Panc1 (cell line): Measurements from ENCODE around the gene TMEM134. TPM values are rescaled to one million over a fixed set of nuclear protein-coding genes. Genes with fewer than 3 reads are reported as not detected.
"Not testable (repeated sequence)": the region's sequence is repeated elsewhere in the genome, so short reads cannot be mapped to it uniquely, and the experiment has no call there.

ENCODE experiments used
- ATAC-seq: fragments of 200-7000 bp; cut with Tn5 transposase; 2 replicates; pipeline ENCODE4 v1.9.1; 2020; ENCODE audit warnings: mild to moderate bottlenecking, moderate library complexity
- BruUV-seq: library from RNA; stranded (reverse); fragments of 400-500 nt; replicated peaks from 2 replicates; lab custom pipeline; 2021; lab: Mats Ljungman, UMichigan
- CTCF ChIA-PET: fragments of 300-600 bp; sonication (Branson Sonifier 250); formaldehyde crosslinking; loops from one replicate; lab custom pipeline; 2022; ENCODE audit warnings: antibody characterized with exemption; lab: Charles Lee
- POLR2A ChIA-PET: fragments of 300-600 bp; sonication (Branson Sonifier 250); formaldehyde crosslinking; loops from one replicate; lab custom pipeline; 2022; ENCODE audit warnings: antibody characterized with exemption; lab: Charles Lee
- DNase-seq: peaks from one replicate; pipeline ENCODE4 v3.0.0-alpha.2; 2010; ENCODE audit warnings: low read depth, low spot score
- H3K27ac ChIP-seq: 2 replicates; pipeline ENCODE4 v1.5.1; 2011; ENCODE audit warnings: mild to moderate bottlenecking, low read length, inconsistent platforms
- H3K27me3 ChIP-seq: fragments of 200-500 bp; sonication (Bioruptor generic); 2 replicates; pipeline ENCODE4 v1.6.0; 2014; ENCODE audit warnings: low read length, inconsistent platforms; ENCODE audit not compliant: control insufficient read depth, insufficient read depth
- H3K36me3 ChIP-seq: fragments of 200-500 bp; sonication (Bioruptor generic); 2 replicates; pipeline ENCODE4 v1.5.1; 2014; ENCODE audit warnings: inconsistent platforms, mild to moderate bottlenecking, low read length, moderate library complexity; ENCODE audit not compliant: control insufficient read depth, insufficient read depth
- H3K4me1 ChIP-seq: 2 replicates; pipeline ENCODE4 v1.5.1; 2011; ENCODE audit warnings: inconsistent platforms, mild to moderate bottlenecking, low read length, moderate library complexity; ENCODE audit not compliant: control insufficient read depth, insufficient read depth
- H3K4me3 ChIP-seq, 2 experiments: 2 replicates each; pipeline ENCODE4 v1.5.1; 2011 to 2012; ENCODE audit warnings: low read depth in 2 of 2, low read length in 2 of 2, mild to moderate bottlenecking in 2 of 2, inconsistent platforms in 1 of 2, moderate library complexity in 1 of 2
- H3K9me3 ChIP-seq: fragments of 200-500 bp; sonication (Bioruptor generic); 2 replicates; pipeline ENCODE4 v1.5.1; 2014; ENCODE audit warnings: low read depth, mild to moderate bottlenecking, inconsistent platforms, low read length, moderate library complexity; ENCODE audit not compliant: control insufficient read depth, insufficient read depth
- POLR2AphosphoS5 ChIP-seq: IDR thresholded peaks from 2 replicates; pipeline ENCODE4 v1.6.1; 2012; ENCODE audit warnings: mild to moderate bottlenecking, low read depth, low read length, moderate library complexity
- REST ChIP-seq, 2 experiments: IDR thresholded peaks; 2 replicates each; pipeline ENCODE4 v1.6.1; 2011 to 2012; ENCODE audit warnings: low read depth in 2 of 2, control low read depth in 1 of 2, low read length in 1 of 2, mild to moderate bottlenecking in 1 of 2, moderate library complexity in 1 of 2; ENCODE audit not compliant: insufficient read depth in 1 of 2
- SIN3A ChIP-seq: IDR thresholded peaks from 2 replicates; pipeline ENCODE4 v1.6.1; 2012; ENCODE audit warnings: low read depth, mild to moderate bottlenecking, low read length, moderate library complexity, borderline replicate concordance; ENCODE audit not compliant: insufficient read depth
- TCF7L2 ChIP-seq: IDR thresholded peaks from 2 replicates; pipeline ENCODE4 v1.6.1; 2011; ENCODE audit warnings: mild to moderate bottlenecking, low read depth, low read length, inconsistent platforms
- in situ Hi-C: cut with HindIII; loops from 2 replicates; pipeline ENCODE4 v1.10.0; 2016; ENCODE audit warnings: low sequenced_read_pairs, low pct_unique_long_range_greater_than_20kb
- intact Hi-C: fragments of 100-400 bp; cut with micrococcal nuclease; formaldehyde crosslinking; loops from one replicate; pipeline ENCODE4 v1.10.0; 2022; ENCODE audit not compliant: unreplicated experiment
- total RNA-seq: library from RNA; stranded (reverse); gene quantifications from one replicate; pipeline ENCODE4 v1.2.1, GENCODE V29; 2021; ENCODE audit not compliant: unreplicated experiment
- TF ChIP-seq, protein P1 (sequence below): fragments of 450-650 bp; IDR thresholded peaks from 2 replicates; pipeline ENCODE4 v1.5.1; 2017; ENCODE audit warnings: mild to moderate bottlenecking

TMEM134 gene
- total RNA-seq, 1 experiment from 2014 or later, result 65.0 TPM

- no peaks in the 10 kb centered on the region for H3K4me1 ChIP-seq
- ChIA-PET POLR2A (no interaction called here), CTCF (no interaction called here)
- H3K27ac ChIP-seq, result no peak overlapping the region
- intact Hi-C loops (no loop called here), in situ Hi-C loops (no loop called here)
- no peak for ATAC-seq
- no TSS peak for BruUV-seq
- no peaks in the 10 kb centered on the region for H3K9me3 ChIP-seq
- no peaks in the 10 kb centered on the region for H3K27me3 ChIP-seq
- H3K4me3 ChIP-seq, result no peak overlapping the region
- H3K36me3 ChIP-seq, result no peaks in the 10 kb centered on the region
- no peak for DNase-seq
- TF ChIP-seq SIN3A (no peak), REST (IDR thresholded peaks at IDR 0.05; ENCODE audit: insufficient read depth in 1 of 2, low read depth in 2 of 2, low read length in 1 of 2) (no peak), TCF7L2 (no peak), POLR2AphosphoS5 (no peak)
- TF ChIP-seq, protein P1, sequence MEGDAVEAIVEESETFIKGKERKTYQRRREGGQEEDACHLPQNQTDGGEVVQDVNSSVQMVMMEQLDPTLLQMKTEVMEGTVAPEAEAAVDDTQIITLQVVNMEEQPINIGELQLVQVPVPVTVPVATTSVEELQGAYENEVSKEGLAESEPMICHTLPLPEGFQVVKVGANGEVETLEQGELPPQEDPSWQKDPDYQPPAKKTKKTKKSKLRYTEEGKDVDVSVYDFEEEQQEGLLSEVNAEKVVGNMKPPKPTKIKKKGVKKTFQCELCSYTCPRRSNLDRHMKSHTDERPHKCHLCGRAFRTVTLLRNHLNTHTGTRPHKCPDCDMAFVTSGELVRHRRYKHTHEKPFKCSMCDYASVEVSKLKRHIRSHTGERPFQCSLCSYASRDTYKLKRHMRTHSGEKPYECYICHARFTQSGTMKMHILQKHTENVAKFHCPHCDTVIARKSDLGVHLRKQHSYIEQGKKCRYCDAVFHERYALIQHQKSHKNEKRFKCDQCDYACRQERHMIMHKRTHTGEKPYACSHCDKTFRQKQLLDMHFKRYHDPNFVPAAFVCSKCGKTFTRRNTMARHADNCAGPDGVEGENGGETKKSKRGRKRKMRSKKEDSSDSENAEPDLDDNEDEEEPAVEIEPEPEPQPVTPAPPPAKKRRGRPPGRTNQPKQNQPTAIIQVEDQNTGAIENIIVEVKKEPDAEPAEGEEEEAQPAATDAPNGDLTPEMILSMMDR, result no peak
Measured at GRCh38 chr11:67516806-67517205, 47.8 kb upstream of the TMEM134 start.

- no peak for TF ChIP-seq POLR2AphosphoS5
- no peak for TF ChIP-seq REST (IDR thresholded peaks at IDR 0.05; ENCODE audit: insufficient read depth in 1 of 2, low read depth in 2 of 2, low read length in 1 of 2)
- no peak for TF ChIP-seq SIN3A
- TF ChIP-seq, protein P1, result no peak
- no peak for TF ChIP-seq TCF7L2
- POLR2A ChIA-PET, result no interaction called here
- intact Hi-C loops (no loop called here), in situ Hi-C loops (no loop called here)
- ATAC-seq (no peak), DNase-seq (no peak)
- Histone ChIP-seq H3K4me3 (no peak overlapping the region), H3K36me3 (no peaks in the 10 kb centered on the region), H3K27me3 (no peaks in the 10 kb centered on the region), H3K4me1 (peaks cover 2% of the 10 kb centered on the region; the same call in 1 of the 2 replicates), H3K9me3 (no peaks in the 10 kb centered on the region), H3K27ac (no peak overlapping the region)
- no TSS peak for BruUV-seq
- CTCF ChIA-PET, result interaction anchor here (0.7 kb wide), 1 partner anchor 21 kb away, joined by 7 read pairs; no protein-coding TSS in a partner anchor
Measured at GRCh38 chr11:67514116-67514515, 45.1 kb upstream of the TMEM134 start.

DNA sequence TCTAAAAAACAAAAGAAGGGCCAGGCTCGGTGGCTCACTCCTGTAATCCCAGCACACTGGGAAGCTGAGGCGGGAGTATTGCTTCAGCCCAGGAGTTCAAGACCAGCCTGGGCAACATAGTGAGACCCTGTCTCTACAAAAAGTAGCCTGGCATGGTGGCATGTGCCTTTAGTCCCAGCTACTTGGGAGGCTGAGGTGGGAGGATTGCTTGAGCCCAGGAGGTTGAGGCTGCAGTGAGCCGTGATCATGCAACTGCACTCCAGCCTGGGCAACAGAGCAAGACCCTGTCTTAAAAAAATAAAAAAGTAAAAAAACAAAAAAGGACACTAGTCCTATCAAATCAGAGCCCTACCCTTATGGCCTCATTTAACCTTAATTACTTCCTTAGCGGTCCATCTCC lies 42.5 kb upstream of the TMEM134 start:
- H3K27ac ChIP-seq, intact Hi-C loops, DNase-seq, CTCF ChIA-PET, ATAC-seq, H3K4me3 ChIP-seq, H3K9me3 ChIP-seq, BruUV-seq, H3K4me1 ChIP-seq, H3K27me3 ChIP-seq, POLR2A ChIA-PET, in situ Hi-C loops, H3K36me3 ChIP-seq: not testable (repeated sequence)
